Endothelial cell of umbilical vein (primary cell): ENCODE data around the gene SUMF1. TPM values are rescaled to one million over a fixed set of nuclear protein-coding genes. Genes with fewer than 3 reads are reported as not detected.

Experiments
- BruUV-seq: library from RNA; stranded (reverse); fragments of 400-500 nt; replicated peaks from 2 replicates; lab custom pipeline; 2021; lab: Mats Ljungman, UMichigan
- CTCF ChIA-PET: fragments of 300-600, 350-600 bp; sonication (Branson Sonifier 250); formaldehyde crosslinking; loops from one replicate; lab custom pipeline; 2021; ENCODE audit warnings: antibody characterized with exemption, inconsistent platforms; lab: Charles Lee
- POLR2A ChIA-PET: fragments of 300-600, 350-600 bp; sonication (Branson Sonifier 250); formaldehyde crosslinking; loops from one replicate; lab custom pipeline; 2021; ENCODE audit warnings: antibody characterized with exemption, inconsistent platforms; lab: Charles Lee
- DNase-seq: peaks from one replicate; pipeline ENCODE4 v3.0.0-alpha.2; 2011; ENCODE audit warnings: low read depth, low spot score
- FAIRE-seq: peaks from 2 replicates; lab custom pipeline; 2011; peaks lifted over from hg19 to GRCh38; lab: Jason Lieb, UNC
- H2AFZ ChIP-seq: 2 replicates; pipeline ENCODE4 v1.6.0; 2012; ENCODE audit warnings: low read depth, low read length, control low read depth, inconsistent platforms
- H3K27ac ChIP-seq: 2 replicates; pipeline ENCODE4 v1.5.1; 2011; ENCODE audit warnings: low read depth, mild to moderate bottlenecking, control low read depth, low read length, moderate library complexity; ENCODE audit not compliant: insufficient read depth
- H3K27me3 ChIP-seq, 2 experiments: 2 replicates each; pipeline versions ENCODE4 v1.6.0 to v1.6.1; 2011; ENCODE audit warnings: low read length in 2 of 2, mixed read lengths in 1 of 2; ENCODE audit not compliant: control insufficient read depth in 2 of 2, insufficient read depth in 2 of 2
- H3K36me3 ChIP-seq, 2 experiments: 2 replicates in 1 of 2; 3 replicates in 1 of 2; pipeline ENCODE4 v1.5.1; 2011; ENCODE audit warnings: low read length in 2 of 2, mild to moderate bottlenecking in 1 of 2, moderate library complexity in 1 of 2; ENCODE audit not compliant: control insufficient read depth in 2 of 2, insufficient read depth in 2 of 2; ENCODE audit errors: extremely low read depth in 1 of 2
- H3K4me1 ChIP-seq: 3 replicates; pipeline ENCODE4 v1.5.1; 2011; ENCODE audit warnings: mild to moderate bottlenecking, low read length; ENCODE audit not compliant: control insufficient read depth, insufficient read depth; ENCODE audit errors: extremely low read depth
- H3K4me2 ChIP-seq: 2 replicates; pipeline ENCODE4 v1.6.1; 2011; ENCODE audit warnings: low read length, control low read depth, mixed read lengths; ENCODE audit not compliant: insufficient read depth
- H3K4me3 ChIP-seq, 3 experiments: fragments of 200-600 bp in 1 of 3; sonication (generic), shearing (Covaris generic) in 1 of 3; replicated peaks in 1 of 3; 2 replicates each; pipeline ENCODE4 v1.5.1; 2011 to 2016; ENCODE audit warnings: control low read depth in 3 of 3, low read length in 3 of 3, mild to moderate bottlenecking in 2 of 3, inconsistent platforms in 1 of 3, low read depth in 1 of 3, moderate library complexity in 1 of 3; ENCODE audit not compliant: insufficient read depth in 1 of 3
- H3K79me2 ChIP-seq: 2 replicates; pipeline ENCODE4 v1.6.0; 2012; ENCODE audit warnings: low read length, inconsistent platforms; ENCODE audit not compliant: control insufficient read depth, insufficient read depth
- H3K9ac ChIP-seq: replicated peaks from 2 replicates; pipeline ENCODE3; 2011; ENCODE audit warnings: low read length, control low read depth; ENCODE audit not compliant: insufficient read depth; ENCODE audit errors: extremely low read depth
- H3K9me1 ChIP-seq: replicated peaks from 3 replicates; pipeline ENCODE4 v1.6.0; 2011; ENCODE audit warnings: mild to moderate bottlenecking, low read length; ENCODE audit not compliant: control insufficient read depth, insufficient read depth; ENCODE audit errors: extremely low read depth
- H3K9me3 ChIP-seq: replicated peaks from 2 replicates; pipeline ENCODE4 v1.5.1; 2012; ENCODE audit warnings: low read length, inconsistent platforms; ENCODE audit not compliant: control insufficient read depth, insufficient read depth
- H4K20me1 ChIP-seq: replicated peaks from 2 replicates; pipeline ENCODE3; 2011; ENCODE audit warnings: mild to moderate bottlenecking, low read length; ENCODE audit not compliant: control insufficient read depth, insufficient read depth; ENCODE audit errors: extremely low read depth
- CTCF ChIP-seq, 2 donors: IDR thresholded peaks; 1 replicate in 1 of 2; 2 replicates in 1 of 2; pipeline ENCODE4 v1.5.1; 2011; ENCODE audit warnings: low read length in 2 of 2, mild to moderate bottlenecking in 2 of 2, moderate library complexity in 2 of 2, control low read depth in 1 of 2, inconsistent platforms in 1 of 2, low read depth in 1 of 2; ENCODE audit not compliant: insufficient read depth in 1 of 2; ENCODE audit errors: extremely low read depth in 1 of 2
- EZH2 ChIP-seq: IDR thresholded peaks from 2 replicates; pipeline ENCODE4 v1.6.1; 2012; ENCODE audit warnings: borderline replicate concordance, low read depth, mild to moderate bottlenecking, moderate library complexity, low read length, inconsistent platforms; ENCODE audit not compliant: severe bottlenecking
- FOS ChIP-seq: IDR thresholded peaks from 2 replicates; pipeline ENCODE4 v1.6.1; 2011; ENCODE audit warnings: mild to moderate bottlenecking, low read length, moderate library complexity, borderline replicate concordance; ENCODE audit not compliant: insufficient read depth
- GATA2 ChIP-seq: IDR thresholded peaks from 2 replicates; pipeline ENCODE4 v1.7.0; 2011; ENCODE audit warnings: low read depth, mild to moderate bottlenecking, moderate library complexity, mixed read lengths, low read length; ENCODE audit not compliant: insufficient read length, insufficient read depth
- JUN ChIP-seq: IDR thresholded peaks from 2 replicates; pipeline ENCODE4 v1.6.1; 2011; ENCODE audit warnings: borderline replicate concordance, low read depth; ENCODE audit not compliant: insufficient read length, insufficient read depth
- MYC ChIP-seq: IDR thresholded peaks from one replicate; pipeline ENCODE4 v1.6.1; 2011; ENCODE audit warnings: mild to moderate bottlenecking, low read depth, low read length
- POLR2A ChIP-seq: IDR thresholded peaks from 2 replicates; pipeline ENCODE4 v1.6.1; 2012; ENCODE audit warnings: low read depth, mild to moderate bottlenecking, control low read depth, low read length
- POLR2AphosphoS5 ChIP-seq: IDR thresholded peaks from 2 replicates; pipeline ENCODE4 v1.6.1; 2012; ENCODE audit warnings: low read depth, mild to moderate bottlenecking, control low read depth, low read length, moderate library complexity; ENCODE audit not compliant: insufficient read depth
- dilution Hi-C: fragments of 300-500 bp; cut with MboI; formaldehyde crosslinking; loops from one replicate; pipeline ENCODE4 v1.15.0; 2019; ENCODE audit warnings: low sequenced_read_pairs; ENCODE audit not compliant: extremely low pct_ligation_motif_present
- intact Hi-C: fragments of 100-400 bp; cut with micrococcal nuclease; formaldehyde crosslinking; loops from one replicate; pipeline ENCODE4 v1.10.0; 2022
- polyA plus RNA-seq, 4 experiments: library from polyadenylated mRNA; depleted of rRNA in 3 of 4; stranded (reverse) in 3 of 4; unstranded in 1 of 4; fragments of >200 nt; gene quantifications; 2 replicates each; pipeline versions ENCODE4 v1.2.1 to v1.2.3, GENCODE V29; 2011 to 2012; ENCODE audit warnings: missing spikeins in 1 of 4
- total RNA-seq: library from RNA; stranded (reverse); gene quantifications from 2 replicates; pipeline ENCODE4 v1.2.3, GENCODE V29; 2021
- TF ChIP-seq, protein P1 (sequence below): IDR thresholded peaks from 2 replicates; pipeline ENCODE4 v1.6.1; 2011; ENCODE audit not compliant: insufficient read depth, insufficient read length

Gene SUMF1
- total and polyA plus RNA-seq, 2 donors (not counting 3 experiments of a cell fraction or from before 2014, with no cell fraction given), result 31.5 to 46.8 TPM

DNA sequence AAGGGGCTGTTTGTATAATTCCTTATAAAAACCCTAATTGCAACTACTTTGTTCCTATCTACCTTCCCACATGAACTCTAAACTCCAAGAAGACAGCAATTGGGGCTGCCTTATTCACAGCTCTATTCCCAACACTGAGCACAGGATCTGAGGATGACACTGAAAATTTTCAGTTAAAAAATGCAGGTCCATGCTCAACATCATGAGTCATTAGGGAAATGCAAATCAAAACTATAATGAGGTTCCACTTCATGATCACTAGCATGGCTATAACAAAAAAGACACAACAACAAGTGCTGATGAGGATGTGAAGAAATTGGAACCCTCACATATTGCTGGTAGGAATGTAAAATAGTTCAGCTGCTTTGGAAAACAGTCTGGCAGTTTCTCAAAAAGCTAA lies 12.9 kb downstream of the SUMF1 start:
- ChIA-PET CTCF (interaction anchor here (1.0 kb wide), 1 partner anchor 103 kb away, joined by 5 read pairs; no protein-coding TSS in a partner anchor), POLR2A (no interaction called here)
- intact Hi-C loops (no loop called here), dilution Hi-C loops (no loop called here)
- H3K4me2 ChIP-seq, result no peak overlapping the region
- no TSS peak for BruUV-seq
- H3K9me3 ChIP-seq, result no peaks in the 10 kb centered on the region
- FAIRE-seq (no peak), DNase-seq (no peak)
- H3K79me2 ChIP-seq, result no peaks in the 10 kb centered on the region
- H3K4me3 ChIP-seq, result no peak overlapping the region
- no peaks in the 10 kb centered on the region for H3K4me1 ChIP-seq
- TF ChIP-seq EZH2 (no peak), MYC (no peak)
- H3K9me1 ChIP-seq, result no peaks in the 10 kb centered on the region
- H2AFZ ChIP-seq, result no peak overlapping the region
- no peak overlapping the region for H3K27ac ChIP-seq
- peaks cover 0 to under 1% of the 10 kb centered on the region in 2 experiments for H3K36me3 ChIP-seq
- H4K20me1 ChIP-seq, result peaks cover 2% of the 10 kb centered on the region
- H3K9ac ChIP-seq, result no peak overlapping the region
- H3K27me3 ChIP-seq, result no peaks in the 10 kb centered on the region

DNA sequence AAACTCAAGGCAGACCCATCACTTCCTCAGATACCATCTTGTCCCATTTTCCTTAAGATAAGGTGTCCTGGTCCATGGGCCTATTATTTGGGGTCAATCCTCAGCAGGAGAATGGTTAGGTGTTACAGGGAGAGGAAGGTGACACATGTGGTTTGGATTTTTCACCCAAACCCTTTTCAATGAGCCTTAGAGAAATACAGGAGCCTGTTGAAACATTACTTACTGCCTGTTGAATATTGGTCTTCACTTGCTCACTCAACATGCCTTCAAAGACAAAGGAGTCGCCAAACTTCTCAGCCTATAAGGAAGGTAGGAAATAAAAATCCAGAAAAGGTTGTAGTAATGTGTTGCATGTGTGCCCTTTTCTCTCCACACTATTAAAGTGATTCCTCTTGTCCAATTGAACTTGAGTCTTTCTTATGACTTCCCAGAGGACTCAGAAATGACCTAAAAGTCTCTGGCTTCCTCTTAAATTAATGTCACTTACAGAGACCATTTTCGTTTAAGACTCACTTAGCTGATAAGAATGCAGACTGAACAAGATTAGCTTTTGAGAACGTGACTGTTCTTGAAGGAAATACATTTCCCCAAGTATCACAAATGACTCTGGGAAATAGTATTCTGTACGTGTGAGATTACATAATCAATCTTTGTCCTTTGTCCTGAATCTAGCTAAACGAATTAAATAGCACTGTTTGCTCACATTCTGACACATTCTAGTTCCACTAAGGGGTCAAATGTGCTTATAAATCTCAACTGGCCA lies 17.8 kb downstream of the SUMF1 start:
- Histone ChIP-seq H3K9ac (no peak overlapping the region), H2AFZ (no peak overlapping the region), H3K4me2 (no peak overlapping the region), H3K36me3 (peaks cover 0 to 3% of the 10 kb centered on the region in 2 experiments), H3K27me3 (no peaks in the 10 kb centered on the region), H4K20me1 (no peaks in the 10 kb centered on the region), H3K4me3 (no peak overlapping the region), H3K4me1 (no peaks in the 10 kb centered on the region), H3K9me3 (no peaks in the 10 kb centered on the region), H3K9me1 (no peaks in the 10 kb centered on the region), H3K27ac (no peak overlapping the region), H3K79me2 (no peaks in the 10 kb centered on the region)
- DNase-seq (no peak), FAIRE-seq (no peak)
- dilution Hi-C loops (no loop called here), intact Hi-C loops (no loop called here)
- TF ChIP-seq EZH2 (no peak), FOS (no peak), JUN (no peak), GATA2 (no peak), POLR2AphosphoS5 (no peak), POLR2A (no peak), MYC (no peak), CTCF (IDR thresholded peaks at IDR 0.05; ENCODE audit: extremely low read depth in 1 of 2, insufficient read depth in 1 of 2, low read depth in 1 of 2, low read length in 2 of 2) (no peak)
- TF ChIP-seq, protein P1, sequence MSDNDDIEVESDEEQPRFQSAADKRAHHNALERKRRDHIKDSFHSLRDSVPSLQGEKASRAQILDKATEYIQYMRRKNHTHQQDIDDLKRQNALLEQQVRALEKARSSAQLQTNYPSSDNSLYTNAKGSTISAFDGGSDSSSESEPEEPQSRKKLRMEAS, result no peak
- ChIA-PET POLR2A (no interaction called here), CTCF (interaction anchor here (0.9 kb wide), 1 partner anchor 99 kb away, joined by 3 read pairs; no protein-coding TSS in a partner anchor)
- BruUV-seq, result no TSS peak
